Stimulated activated CD8-positive, alpha-beta memory T cell treated with anti-CD3 and anti-CD28 coated beads, Interleukin-15, amount 100 ng/mL, for 24 hours (primary cell): ENCODE measurements around the gene AFF3.

ENCODE experiments used
- DNase-seq: peaks from one replicate; pipeline ENCODE4 v3.0.0-alpha.2; 2020; ENCODE audit warnings: low read depth

The AFF3 gene

GRCh38 chr2:99856119-99856518 is 286.3 kb downstream of the AFF3 start:
- no peak for DNase-seq

- DNase-seq = no peak
Measured at GRCh38 chr2:99854236-99854852, 288.0 kb downstream of the AFF3 start.

GRCh38 chr2:99852956-99853355 is 289.4 kb downstream of the AFF3 start:
- no peak for DNase-seq

GRCh38 chr2:99852376-99852934 is 289.9 kb downstream of the AFF3 start:
- no peak for DNase-seq

- no peak for DNase-seq
Measured at GRCh38 chr2:99851811-99852210, 290.6 kb downstream of the AFF3 start.

- no peak for DNase-seq
Measured at GRCh38 chr2:99851089-99851488, 291.3 kb downstream of the AFF3 start.

- DNase-seq = no peak
Measured at GRCh38 chr2:99850084-99850710, 292.2 kb downstream of the AFF3 start.

GRCh38 chr2:99846462-99847107 is 295.8 kb downstream of the AFF3 start:
- DNase-seq = no peak

- DNase-seq = no peak
Measured at GRCh38 chr2:99845296-99845695, 297.1 kb downstream of the AFF3 start.

GRCh38 chr2:99842451-99842850 is 299.9 kb downstream of the AFF3 start:
- DNase-seq = no peak

- DNase-seq = no peak
Measured at GRCh38 chr2:99841749-99842148, 300.6 kb downstream of the AFF3 start.

- no peak for DNase-seq
Measured at GRCh38 chr2:99840831-99841230, 301.6 kb downstream of the AFF3 start.

GRCh38 chr2:99836690-99837605 is 305.4 kb downstream of the AFF3 start:
- no peak for DNase-seq

GRCh38 chr2:99834426-99834825 is 308.0 kb downstream of the AFF3 start:
- DNase-seq = no peak

GRCh38 chr2:99833586-99834201 is 308.7 kb downstream of the AFF3 start:
- DNase-seq = no peak

- no peak for DNase-seq
Measured at GRCh38 chr2:99832926-99833325, 309.5 kb downstream of the AFF3 start.

- DNase-seq = no peak
Measured at GRCh38 chr2:99831772-99832171, 310.6 kb downstream of the AFF3 start.

- no peak for DNase-seq
Measured at GRCh38 chr2:99827296-99827999, 314.9 kb downstream of the AFF3 start.

- DNase-seq = no peak
Measured at GRCh38 chr2:99825630-99826029, 316.8 kb downstream of the AFF3 start.

- no peak for DNase-seq
Measured at GRCh38 chr2:99824758-99825157, 317.6 kb downstream of the AFF3 start.
